Activated CD4-positive, alpha-beta T cell treated with anti-CD3 and anti-CD28 coated beads, Interleukin-2, amount 10 ng/mL, durations not matched to agents 7 days and 5 days (primary cell): Measurements from ENCODE around the gene TNFRSF14. TPM values are rescaled to one million over a fixed set of nuclear protein-coding genes. Genes with fewer than 3 reads are reported as not detected.
"Not testable (repeated sequence)": the region's sequence is repeated elsewhere in the genome, so short reads cannot be mapped to it uniquely, and the experiment has no call there.

Experiments used
- CTCF ChIA-PET: fragments of 350-600 bp; sonication (Branson Sonifier 250); formaldehyde crosslinking; loops from one replicate; lab custom pipeline; 2021; ENCODE audit warnings: antibody characterized with exemption; lab: Charles Lee
- POLR2A ChIA-PET: fragments of 350-600 bp; sonication (Branson Sonifier 250); formaldehyde crosslinking; loops from one replicate; lab custom pipeline; 2021; ENCODE audit warnings: antibody characterized with exemption; lab: Charles Lee
- DNase-seq: peaks from one replicate; pipeline ENCODE4 v3.0.0-alpha.2; 2020
- H3K27ac Mint-ChIP-seq: one replicate; pipeline ENCODE4 v1.8.0; 2021; ENCODE audit warnings: mild to moderate bottlenecking, moderate library complexity, mixed read lengths
- H3K27me3 Mint-ChIP-seq: one replicate; pipeline ENCODE4 v1.8.0; 2021; ENCODE audit warnings: mixed read lengths
- H3K36me3 Mint-ChIP-seq: one replicate; pipeline ENCODE4 v1.8.0; 2021; ENCODE audit warnings: low read depth, mixed read lengths
- H3K4me1 Mint-ChIP-seq: one replicate; pipeline ENCODE4 v1.8.0; 2021; ENCODE audit warnings: mixed read lengths
- H3K4me3 Mint-ChIP-seq: one replicate; pipeline ENCODE4 v1.8.0; 2021; ENCODE audit warnings: mild to moderate bottlenecking, moderate library complexity, mixed read lengths
- H3K9me3 Mint-ChIP-seq: one replicate; pipeline ENCODE4 v1.8.0; 2021; ENCODE audit warnings: mixed read lengths
- total RNA-seq, 2 experiments: library from RNA; stranded (reverse); gene quantifications; one replicate each; pipeline ENCODE4 v1.2.3, GENCODE V29; 2021

TNFRSF14 gene
- total RNA-seq, 2 experiments from 2014 or later = 182 to 192 TPM

DNA sequence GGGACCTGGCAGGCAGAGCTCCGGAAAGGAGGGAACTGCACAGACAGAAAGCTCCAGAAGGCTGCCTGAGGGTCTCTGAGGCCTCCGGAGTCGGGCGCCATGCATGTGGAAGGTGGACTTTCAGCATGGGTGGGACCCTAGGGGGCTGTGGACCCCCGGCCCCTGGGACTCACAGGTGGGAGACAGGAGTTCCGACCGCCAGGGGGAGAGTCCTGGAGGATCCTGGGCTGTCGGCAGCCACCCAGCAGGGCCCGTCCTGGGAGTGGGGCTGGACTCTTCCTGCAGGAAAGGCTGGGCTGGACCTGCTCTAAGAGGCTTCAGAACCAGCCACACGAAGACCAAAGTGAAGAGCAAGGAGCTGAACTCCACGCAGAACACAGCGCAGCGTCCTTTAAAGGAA, 13.5 kb downstream of the TNFRSF14 start:
- H3K4me1 Mint-ChIP-seq, H3K4me3 Mint-ChIP-seq, H3K27me3 Mint-ChIP-seq, H3K36me3 Mint-ChIP-seq, H3K27ac Mint-ChIP-seq, POLR2A ChIA-PET, DNase-seq: not testable (repeated sequence)
- peaks cover 18% of the 10 kb centered on the region for H3K9me3 Mint-ChIP-seq
- CTCF ChIA-PET = interaction anchor here (1.1 to 1.6 kb wide), 3 partner anchors 8 to 21 kb away, joined by 3 to 4 read pairs (median 3); partner anchors contain the start of gene TNFRSF14

- no peak for DNase-seq
- Mint-ChIP-seq H3K9me3 (peaks cover 18% of the 10 kb centered on the region), H3K4me1 (peaks cover 10% of the 10 kb centered on the region), H3K4me3 (no peak overlapping the region), H3K27ac (no peak overlapping the region), H3K27me3 (no peaks in the 10 kb centered on the region), H3K36me3 (peaks cover 6% of the 10 kb centered on the region)
- ChIA-PET CTCF (interaction anchor here (1.1 to 1.6 kb wide), 3 partner anchors 9 to 22 kb away, joined by 3 to 4 read pairs (median 3); partner anchors contain the start of gene TNFRSF14), POLR2A (no interaction called here)
Observed at GRCh38 chr1:2570332-2570731, 14.2 kb downstream of the TNFRSF14 start.

DNA sequence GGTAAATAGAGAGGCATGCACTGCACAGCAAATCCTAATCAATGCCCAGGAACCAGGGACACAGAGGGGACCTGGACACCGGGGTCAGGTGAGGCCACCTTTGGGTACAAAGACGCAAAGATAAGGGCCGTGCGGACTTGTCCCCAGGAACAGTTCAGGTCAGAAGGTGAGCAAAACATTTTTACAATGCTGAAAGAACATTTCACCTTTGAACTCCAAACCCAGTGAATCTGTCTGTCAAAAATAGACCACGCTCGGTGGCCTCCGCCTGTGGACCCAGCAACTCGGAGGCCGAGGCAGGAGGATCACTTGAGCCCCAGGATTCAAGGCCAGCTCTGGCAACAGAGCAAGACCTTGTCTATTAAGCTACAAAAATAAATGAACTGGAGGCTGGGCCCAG, 15.2 kb downstream of the TNFRSF14 start:
- Mint-ChIP-seq H3K9me3 (peaks cover 18% of the 10 kb centered on the region), H3K27me3 (no peaks in the 10 kb centered on the region), H3K4me3 (no peak overlapping the region), H3K4me1 (peaks cover 18% of the 10 kb centered on the region), H3K36me3 (peaks cover 6% of the 10 kb centered on the region), H3K27ac (no peak overlapping the region)
- POLR2A ChIA-PET = no interaction called here
- no peak for DNase-seq
- CTCF ChIA-PET = interaction anchor here (1.4 kb wide), 1 partner anchor 10 kb away, joined by 3 read pairs; no protein-coding TSS in a partner anchor

DNA sequence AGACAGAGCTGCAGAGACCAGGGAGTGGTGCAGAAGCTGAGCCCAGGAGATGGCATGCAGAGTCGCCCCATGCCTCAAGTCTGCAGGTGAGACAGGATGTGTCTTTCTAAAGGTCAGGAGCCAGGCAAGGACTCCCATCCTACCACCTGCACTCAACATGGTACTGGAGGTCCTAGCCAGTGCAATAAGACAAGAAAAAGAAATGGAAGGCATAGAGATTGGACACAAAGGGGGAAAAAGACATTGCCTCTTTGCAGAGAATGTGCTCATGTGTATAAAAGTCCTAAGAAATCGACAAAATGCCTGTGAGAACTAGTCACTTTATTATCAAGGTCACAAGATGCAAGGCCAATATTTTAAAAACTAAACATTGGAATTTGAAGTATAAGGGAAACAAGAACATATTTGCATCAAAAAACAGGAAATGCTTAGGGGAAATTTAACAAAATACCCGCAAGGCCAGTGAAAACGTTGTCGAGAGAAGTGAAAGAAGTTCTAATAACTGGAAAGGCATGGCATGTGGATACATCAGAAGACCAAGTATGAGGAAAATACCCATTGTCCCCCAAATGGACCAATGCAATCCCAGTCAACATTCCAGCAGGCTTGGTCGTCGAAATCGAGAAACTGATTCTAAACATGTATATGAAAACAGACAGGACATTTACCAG, 17.2 kb downstream of the TNFRSF14 start:
- H3K27ac Mint-ChIP-seq = no peak overlapping the region
- peaks cover 18% of the 10 kb centered on the region for H3K9me3 Mint-ChIP-seq
- H3K36me3 Mint-ChIP-seq = peaks cover 6% of the 10 kb centered on the region
- peaks cover 31% of the 10 kb centered on the region for H3K4me1 Mint-ChIP-seq
- POLR2A ChIA-PET = no interaction called here
- H3K27me3 Mint-ChIP-seq = no peaks in the 10 kb centered on the region
- CTCF ChIA-PET = interaction anchor here (0.8 kb wide), 1 partner anchor 25 kb away, joined by 3 read pairs; no protein-coding TSS in a partner anchor
- H3K4me3 Mint-ChIP-seq = no peak overlapping the region
- DNase-seq = no peak

- H3K27me3 Mint-ChIP-seq = no peaks in the 10 kb centered on the region
- POLR2A ChIA-PET = no interaction called here
- no peak for DNase-seq
- H3K9me3 Mint-ChIP-seq = peaks cover 18% of the 10 kb centered on the region
- H3K36me3 Mint-ChIP-seq = peaks cover 10% of the 10 kb centered on the region
- no peak overlapping the region for H3K4me3 Mint-ChIP-seq
- H3K4me1 Mint-ChIP-seq = peaks cover 38% of the 10 kb centered on the region
- H3K27ac Mint-ChIP-seq = no peak overlapping the region
- CTCF ChIA-PET = no interaction called here
Observed at GRCh38 chr1:2574350-2574749, 18.2 kb downstream of the TNFRSF14 start.

GRCh38 chr1:2575801-2576663, 19.9 kb downstream of the TNFRSF14 start:
- ChIA-PET POLR2A (no interaction called here), CTCF (interaction anchor here (2.8 kb wide), 1 partner anchor 28 kb away, joined by 10 read pairs; no protein-coding TSS in a partner anchor)
- no peaks in the 10 kb centered on the region for H3K27me3 Mint-ChIP-seq
- no peak for DNase-seq
- no peak overlapping the region for H3K4me3 Mint-ChIP-seq
- peaks cover 10% of the 10 kb centered on the region for H3K36me3 Mint-ChIP-seq
- peaks cover 18% of the 10 kb centered on the region for H3K9me3 Mint-ChIP-seq
- H3K4me1 Mint-ChIP-seq = peaks cover 50% of the 10 kb centered on the region
- peak overlapping the region; percentile 72 for H3K27ac Mint-ChIP-seq

- peak overlapping the region; percentile 68 for H3K4me3 Mint-ChIP-seq
- H3K9me3 Mint-ChIP-seq = peaks cover 16% of the 10 kb centered on the region
- H3K27me3 Mint-ChIP-seq = not testable (repeated sequence)
- ChIA-PET CTCF (interaction anchor here (0.7 to 2.8 kb wide), 5 partner anchors 10 to 164 kb away, joined by 3 to 17 read pairs (median 6); no protein-coding TSS in a partner anchor), POLR2A (interaction anchor here (1.0 kb wide), 1 partner anchor 22 kb away, joined by 4 read pairs; the partner anchor contains the start of gene TNFRSF14)
- H3K4me1 Mint-ChIP-seq = peaks cover 58% of the 10 kb centered on the region
- peaks cover 10% of the 10 kb centered on the region for H3K36me3 Mint-ChIP-seq
- peak overlapping the region; percentile 93 for H3K27ac Mint-ChIP-seq
- DNase-seq = peak; percentile 66
Observed at GRCh38 chr1:2577565-2578075, 21.4 kb downstream of the TNFRSF14 start.

- peaks cover 61% of the 10 kb centered on the region for H3K4me1 Mint-ChIP-seq
- H3K9me3 Mint-ChIP-seq = peaks cover 6% of the 10 kb centered on the region
- peak overlapping the region; percentile 68 for H3K4me3 Mint-ChIP-seq
- DNase-seq = no peak
- H3K27me3 Mint-ChIP-seq = no peaks in the 10 kb centered on the region
- peaks cover 4% of the 10 kb centered on the region for H3K36me3 Mint-ChIP-seq
- ChIA-PET POLR2A (no interaction called here), CTCF (interaction anchor here (0.6 to 2.8 kb wide), 5 partner anchors 8 to 31 kb away, joined by 5 to 17 read pairs (median 6); no protein-coding TSS in a partner anchor)
- peak overlapping the region; percentile 93 for H3K27ac Mint-ChIP-seq
Observed at GRCh38 chr1:2578758-2579118, 22.6 kb downstream of the TNFRSF14 start.

DNA sequence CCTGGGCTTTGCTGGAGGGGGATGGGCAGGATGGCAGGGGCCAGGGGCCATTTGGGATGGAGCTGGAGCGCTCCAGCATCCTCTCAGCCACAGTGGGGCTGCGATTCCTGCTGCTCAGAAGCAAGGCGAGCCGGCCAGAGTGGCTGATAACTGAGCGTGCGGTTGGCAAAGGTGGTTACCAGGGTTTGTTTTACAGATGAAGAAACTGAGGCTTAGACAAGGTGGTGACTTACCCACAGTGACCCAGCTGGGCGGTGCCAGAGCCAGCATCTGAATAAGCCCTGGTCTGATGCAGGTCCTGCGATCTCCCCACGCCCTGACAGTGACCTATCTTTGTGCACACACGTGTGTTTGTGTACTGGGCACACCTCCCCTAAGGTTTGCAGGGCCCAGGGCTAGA, 24.5 kb downstream of the TNFRSF14 start:
- H3K36me3 Mint-ChIP-seq = peaks cover 7% of the 10 kb centered on the region
- ChIA-PET CTCF (interaction anchor here (0.6 kb wide), 1 partner anchor 113 kb away, joined by 3 read pairs; no protein-coding TSS in a partner anchor), POLR2A (interaction anchor here (0.6 kb wide), 1 partner anchor 854 kb away, joined by 4 read pairs; no protein-coding TSS in a partner anchor)
- H3K4me3 Mint-ChIP-seq = no peak overlapping the region
- no peaks in the 10 kb centered on the region for H3K9me3 Mint-ChIP-seq
- H3K27me3 Mint-ChIP-seq = no peaks in the 10 kb centered on the region
- no peak for DNase-seq
- peak overlapping the region; percentile 26 for H3K27ac Mint-ChIP-seq
- H3K4me1 Mint-ChIP-seq = peaks cover 67% of the 10 kb centered on the region

- Mint-ChIP-seq H3K9me3 (no peaks in the 10 kb centered on the region), H3K4me3 (no peak overlapping the region), H3K27me3 (no peaks in the 10 kb centered on the region), H3K36me3 (peaks cover 7% of the 10 kb centered on the region), H3K27ac (peak overlapping the region; percentile 60), H3K4me1 (peaks cover 54% of the 10 kb centered on the region)
- ChIA-PET CTCF (interaction anchor here (0.8 kb wide), 1 partner anchor 387 kb away, joined by 3 read pairs; the partner anchor contains the start of gene FAAP20), POLR2A (no interaction called here)
- no peak for DNase-seq
Observed at GRCh38 chr1:2582391-2582790, 26.2 kb downstream of the TNFRSF14 start.

DNA sequence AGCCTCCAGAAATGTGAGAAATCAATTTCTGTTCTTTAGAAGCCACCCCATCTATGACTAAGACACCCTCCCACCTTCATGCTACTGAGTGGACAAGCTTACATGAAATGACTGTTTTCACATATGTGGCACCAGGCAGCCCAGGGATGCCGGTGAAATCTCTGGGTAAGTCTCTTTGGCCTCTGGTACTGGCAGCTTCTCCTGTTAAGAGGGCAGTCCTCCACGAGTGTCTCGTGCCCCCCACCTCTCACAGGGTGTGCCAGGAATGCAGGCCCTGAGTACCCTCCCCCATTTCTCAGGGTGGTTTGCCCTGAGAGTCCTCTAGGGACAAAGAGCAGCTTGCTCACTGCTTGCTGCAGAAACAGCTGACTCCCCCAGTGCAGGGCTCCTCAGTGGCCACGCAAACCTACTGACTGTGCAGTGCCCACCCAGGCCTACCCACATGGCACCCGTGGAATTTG, 27.2 kb downstream of the TNFRSF14 start:
- H3K4me1 Mint-ChIP-seq = peaks cover 48% of the 10 kb centered on the region
- H3K9me3 Mint-ChIP-seq = no peaks in the 10 kb centered on the region
- H3K27me3 Mint-ChIP-seq = no peaks in the 10 kb centered on the region
- DNase-seq = no peak
- no peak overlapping the region for H3K4me3 Mint-ChIP-seq
- H3K27ac Mint-ChIP-seq = peak overlapping the region; percentile 97
- ChIA-PET POLR2A (no interaction called here), CTCF (interaction anchor here (0.7 to 5.3 kb wide), 3 partner anchors 18 to 37 kb away, joined by 3 to 36 read pairs (median 12); no protein-coding TSS in a partner anchor)
- peaks cover 7% of the 10 kb centered on the region for H3K36me3 Mint-ChIP-seq

DNA sequence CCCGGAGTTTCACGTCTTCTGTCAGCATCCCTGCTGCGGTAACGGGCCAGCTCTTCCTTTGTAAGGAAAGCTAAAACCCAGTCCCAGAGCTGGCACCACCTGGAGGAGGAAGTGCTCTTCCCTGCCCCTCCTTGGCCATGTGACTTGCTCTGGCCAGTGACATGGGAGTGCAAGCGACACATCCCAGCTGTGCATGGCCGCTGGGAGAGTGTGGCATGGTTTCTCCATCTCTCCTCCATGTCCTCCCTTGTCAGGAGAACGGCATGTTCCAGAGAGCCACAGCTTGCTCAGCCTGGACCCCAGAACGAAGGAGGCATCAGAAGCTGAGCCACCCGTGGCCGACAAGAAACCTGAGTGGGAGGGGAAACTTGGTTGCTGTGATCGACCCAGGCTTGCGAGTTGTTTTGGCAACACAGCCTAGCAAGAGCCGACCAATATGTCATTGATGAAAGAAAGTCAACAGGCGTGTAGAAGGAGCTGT, 27.7 kb downstream of the TNFRSF14 start:
- POLR2A ChIA-PET = no interaction called here
- Mint-ChIP-seq H3K27me3 (no peaks in the 10 kb centered on the region), H3K36me3 (peaks cover 4% of the 10 kb centered on the region), H3K27ac (peak overlapping the region; percentile 97), H3K4me3 (peak overlapping the region; percentile 91), H3K4me1 (peaks cover 43% of the 10 kb centered on the region), H3K9me3 (no peaks in the 10 kb centered on the region)
- CTCF ChIA-PET = interaction anchor here (1.0 to 5.3 kb wide), 3 partner anchors 9 to 37 kb away, joined by 3 to 36 read pairs (median 12); no protein-coding TSS in a partner anchor
- DNase-seq = peak; percentile 28
